GM18861 (cell line): ENCODE measurements around the gene TWIST1.

ENCODE experiments used
- ATAC-seq: cut with Tn5 transposase; IDR thresholded peaks from one replicate; pipeline ENCODE4 v1.9.1; 2021; ENCODE audit not compliant: unreplicated experiment

TWIST1 gene

DNA sequence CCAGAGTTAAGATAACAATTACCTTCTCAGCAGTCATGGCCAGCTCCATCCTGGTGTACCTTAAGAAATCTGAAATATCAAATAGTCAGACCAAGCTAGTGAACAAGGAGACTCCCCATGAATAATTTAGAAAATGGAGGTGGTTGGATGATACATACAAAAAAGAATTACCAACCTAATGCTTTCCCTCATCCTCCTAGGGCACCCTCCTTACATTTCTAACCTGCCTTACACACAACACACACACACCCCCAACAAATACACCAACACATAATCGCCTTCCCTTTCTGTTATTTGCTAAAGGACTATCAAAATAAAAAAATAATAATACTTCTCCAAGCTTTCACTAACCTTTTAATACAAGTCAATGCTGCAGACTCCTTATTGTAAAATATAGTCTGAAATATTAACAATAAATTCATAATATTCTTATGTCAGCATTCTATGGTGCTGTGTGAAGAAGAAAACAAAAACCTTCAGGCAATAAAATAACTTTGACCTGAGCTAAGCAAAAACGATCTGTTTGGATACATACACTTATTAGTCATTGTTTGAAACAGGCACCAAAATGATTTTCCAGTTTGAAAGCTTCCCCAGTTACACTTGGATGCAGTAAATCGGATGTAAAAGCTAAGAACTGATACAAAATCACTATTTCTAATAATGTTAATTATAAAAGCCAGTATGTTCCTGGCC is 3.4 kb downstream of the TWIST1 start:
- no peak for ATAC-seq

DNA sequence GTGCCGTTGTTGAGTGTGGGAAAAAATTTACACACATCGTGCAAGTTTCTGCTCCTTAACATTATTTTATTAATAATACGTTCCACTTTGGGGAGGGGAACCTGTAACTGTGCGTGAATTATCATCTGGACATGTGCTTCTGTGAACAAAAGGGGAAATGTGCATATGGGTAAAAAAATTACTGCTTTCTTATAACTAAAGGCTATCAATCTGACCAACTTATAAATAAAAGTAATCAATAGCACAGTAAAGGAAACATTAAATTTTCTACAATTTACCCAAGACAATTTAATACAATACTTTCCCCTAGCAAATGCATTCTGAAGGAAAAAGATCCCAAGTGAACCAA is 4.5 kb downstream of the TWIST1 start:
- ATAC-seq: no peak

DNA sequence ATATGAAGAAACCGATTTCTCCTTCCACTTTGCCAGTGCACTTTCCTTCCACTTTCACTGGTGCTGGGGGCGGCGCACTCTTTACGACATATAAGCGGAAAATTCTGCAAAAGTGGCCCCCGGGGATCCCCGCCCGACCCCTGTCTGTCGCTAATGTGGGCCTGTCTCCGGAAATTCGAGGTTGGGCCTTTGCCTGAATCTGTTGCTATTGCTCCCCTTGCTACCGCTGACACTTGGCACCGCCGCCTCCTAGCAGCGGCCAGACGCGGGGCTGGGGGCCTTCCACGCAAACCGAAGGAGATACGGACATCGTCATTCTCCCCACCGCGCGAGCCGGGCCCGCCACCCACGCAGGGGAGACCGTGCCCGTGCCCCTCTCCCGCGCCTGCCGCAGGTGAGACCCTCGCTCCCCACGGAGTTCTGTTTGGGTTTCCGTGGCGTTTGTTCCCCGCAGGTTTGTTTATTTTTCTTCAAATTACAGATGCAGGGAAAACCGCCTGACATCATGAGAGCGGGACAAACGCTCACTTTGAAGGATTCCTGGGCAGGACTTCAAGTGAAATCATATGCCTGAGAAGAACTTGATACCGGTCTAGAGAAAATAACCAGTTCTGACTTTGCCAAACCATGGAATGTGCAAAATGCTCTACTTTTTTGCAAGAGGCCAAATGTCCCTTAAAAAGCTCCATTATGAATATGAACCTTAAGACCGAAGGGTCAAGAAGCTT is 5.0 kb downstream of the TWIST1 start:
- ATAC-seq: no peak

DNA sequence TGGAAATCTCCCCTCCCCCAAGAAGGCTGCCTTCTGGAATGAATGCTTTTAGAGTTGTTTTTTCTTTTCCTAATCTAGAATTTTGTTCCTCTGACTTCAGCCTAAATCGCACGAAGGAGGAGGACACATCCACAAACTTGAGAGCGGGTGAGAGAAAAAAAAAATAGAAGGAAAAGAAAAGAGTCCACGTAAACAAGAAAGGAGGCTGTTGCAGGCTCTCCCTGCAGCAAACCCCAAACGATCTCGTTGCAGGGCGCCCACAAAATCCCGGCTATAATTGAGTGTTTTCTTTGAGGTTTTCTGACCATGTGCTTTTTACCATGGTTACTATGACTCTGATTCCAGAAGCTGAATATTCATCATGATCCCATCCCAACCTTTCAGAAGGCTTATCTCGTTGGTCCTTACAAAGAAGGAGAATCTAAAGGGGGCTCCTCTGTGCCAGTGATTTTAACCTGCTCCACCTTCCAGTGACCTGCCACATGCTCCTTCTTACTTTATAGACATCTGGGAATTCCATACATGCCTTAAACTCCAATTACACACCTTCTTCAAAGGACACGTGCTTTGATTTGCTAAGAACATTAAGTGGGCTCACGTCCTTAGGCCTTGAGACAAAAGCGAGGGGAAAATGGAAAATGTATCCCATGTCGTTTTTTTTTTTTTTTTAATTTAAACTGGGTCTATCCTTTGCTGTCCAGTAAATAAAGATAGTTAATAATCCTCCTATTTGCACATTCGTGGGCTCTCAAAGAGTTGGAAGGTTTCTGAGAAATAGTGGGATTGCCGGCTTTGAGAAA is 5.8 kb downstream of the TWIST1 start:
- no peak for ATAC-seq

DNA sequence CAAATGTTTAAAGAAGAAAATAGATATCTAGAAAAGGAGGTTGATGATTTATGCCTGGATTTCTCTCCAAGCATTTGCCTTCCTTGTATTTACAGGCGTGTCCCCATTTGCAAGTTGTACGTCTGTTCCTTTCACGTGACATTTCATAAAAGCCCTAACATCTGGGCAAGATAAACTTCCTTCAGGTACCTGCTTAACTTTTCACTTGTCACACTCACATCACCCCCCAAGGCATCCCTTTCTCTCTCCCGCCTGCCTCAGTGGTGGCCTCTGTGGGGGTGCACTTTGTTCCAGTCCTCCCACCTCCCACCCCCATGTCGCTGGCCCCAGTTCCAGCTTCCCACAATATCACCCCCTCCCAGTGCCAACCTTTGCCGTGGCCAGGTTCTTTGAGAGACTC is 6.7 kb downstream of the TWIST1 start:
- ATAC-seq: no peak

DNA sequence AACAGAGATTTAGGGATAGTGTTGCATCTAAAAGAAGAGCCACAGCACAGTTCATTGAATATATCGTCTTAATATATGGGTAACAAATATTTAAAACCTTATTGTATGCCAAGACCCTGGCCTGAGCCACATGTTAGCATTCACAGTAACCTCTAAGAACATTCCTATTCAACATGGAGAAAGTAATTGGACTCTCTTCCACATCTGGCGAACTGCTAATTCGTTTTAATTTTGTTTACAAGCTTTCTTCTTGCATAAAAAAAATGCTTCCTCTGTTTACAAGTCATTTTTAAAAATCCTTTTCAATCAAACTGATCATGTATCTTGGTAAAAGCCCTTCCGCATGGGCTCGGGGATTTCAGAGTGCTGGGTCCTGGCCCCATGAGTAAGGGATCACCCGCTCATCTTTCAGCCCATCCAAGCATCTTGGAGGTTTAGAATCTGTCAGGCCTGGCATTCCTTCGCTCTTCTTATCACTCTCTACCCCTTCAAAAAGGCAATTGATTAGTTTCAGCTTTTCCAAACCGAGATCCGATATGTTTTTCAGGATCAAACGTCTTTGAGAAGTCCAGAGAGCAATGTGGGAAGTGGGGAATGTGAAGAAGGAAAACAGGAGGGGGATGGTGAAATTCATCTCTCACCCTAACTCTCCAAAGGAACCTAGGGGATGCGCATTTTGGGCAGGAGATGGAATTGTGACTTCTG is 7.3 kb downstream of the TWIST1 start:
- ATAC-seq: no peak

DNA sequence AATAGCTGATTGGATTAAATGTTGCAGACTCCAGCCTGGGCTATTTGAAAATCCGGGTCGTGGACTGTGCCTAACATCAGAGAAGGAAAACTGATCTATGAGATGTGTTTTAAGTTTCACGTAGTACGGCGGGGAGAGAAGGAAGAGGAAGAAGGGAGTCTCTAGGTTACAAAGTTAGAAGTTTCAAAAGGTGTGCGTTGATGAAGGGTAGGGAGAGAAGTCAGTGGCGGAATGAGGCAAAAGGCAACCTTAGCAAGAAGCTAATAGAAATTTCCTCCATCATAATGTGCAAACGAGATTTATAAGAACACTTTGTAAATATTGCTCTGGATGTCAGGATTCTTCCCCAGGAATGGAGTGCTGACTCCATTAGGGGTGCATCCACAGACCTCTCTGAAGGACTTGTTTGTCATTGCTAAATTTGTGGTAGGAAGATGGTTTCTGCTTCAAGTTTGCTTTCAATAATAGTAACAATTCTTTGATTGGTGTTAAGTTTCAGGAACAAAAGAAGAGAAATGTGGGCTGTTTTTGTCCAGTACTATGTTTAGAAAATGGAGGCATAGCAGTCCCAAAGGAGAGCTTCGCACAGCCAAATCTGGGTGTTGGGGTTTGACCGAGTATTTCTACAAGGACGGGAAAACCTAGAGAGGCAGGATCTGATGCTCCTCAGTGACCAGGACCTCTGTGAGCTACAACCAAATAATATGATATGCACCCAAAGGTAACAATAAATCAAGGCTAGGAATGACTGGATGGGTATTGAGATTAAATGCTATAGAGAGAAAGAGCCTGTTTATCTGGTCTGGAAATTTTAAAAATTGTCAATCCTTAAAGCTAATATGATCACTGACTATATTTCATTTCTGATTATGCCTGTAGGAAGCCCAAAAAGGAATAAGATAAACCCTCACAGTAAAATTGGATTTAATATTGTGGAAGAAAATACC is 8.2 kb downstream of the TWIST1 start:
- no peak for ATAC-seq

DNA sequence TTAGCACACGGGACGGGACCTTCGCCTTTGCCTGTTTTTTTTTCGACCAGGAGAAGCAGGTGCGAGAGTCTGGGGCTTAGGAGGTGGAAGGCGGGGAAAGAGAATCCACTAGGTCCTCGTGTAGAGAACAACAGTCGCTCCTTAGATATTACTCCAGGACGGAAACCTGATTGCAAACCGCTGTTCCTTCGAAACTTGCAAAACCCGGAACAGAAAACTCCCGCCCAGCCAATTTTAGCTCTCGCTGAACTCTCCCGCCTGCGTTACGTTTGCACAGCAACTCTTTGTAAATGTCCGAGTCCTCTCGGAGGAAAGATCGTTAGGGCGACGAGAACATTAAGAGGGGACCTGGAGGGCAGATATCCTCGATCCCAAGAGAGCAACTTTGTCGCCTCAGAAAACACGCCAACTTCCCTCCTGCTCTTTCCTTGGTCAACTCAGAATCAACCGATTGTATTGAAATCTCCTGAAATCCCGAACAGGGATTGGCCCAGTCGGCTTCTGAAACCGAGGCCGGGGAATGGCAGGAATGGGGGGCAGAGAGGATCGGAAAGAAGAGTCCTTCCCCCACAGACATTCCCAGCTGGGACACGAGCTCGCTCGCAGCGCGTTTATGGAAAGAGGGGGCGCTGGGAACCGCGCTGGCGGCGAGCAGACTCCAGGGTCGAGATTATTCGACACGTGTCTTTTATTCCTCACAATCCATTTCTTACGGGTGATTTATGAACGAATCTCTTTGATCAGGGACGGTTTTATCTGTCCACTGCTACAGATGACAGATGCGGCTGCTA is 9.9 kb downstream of the TWIST1 start:
- no peak for ATAC-seq

DNA sequence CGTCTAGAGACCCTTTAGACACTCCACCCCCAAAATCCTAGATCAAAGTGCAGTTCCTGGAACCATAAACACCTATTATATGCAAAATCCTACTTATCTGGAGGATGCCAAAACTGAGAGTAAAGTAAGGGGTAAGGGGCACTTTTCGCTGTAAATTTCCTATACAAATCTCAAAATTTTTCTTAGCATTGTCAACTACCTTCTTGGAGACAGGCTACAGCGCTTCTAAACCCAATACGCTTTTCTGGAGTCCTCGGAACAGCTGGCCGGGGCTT is 10.4 kb downstream of the TWIST1 start:
- ATAC-seq: no peak

DNA sequence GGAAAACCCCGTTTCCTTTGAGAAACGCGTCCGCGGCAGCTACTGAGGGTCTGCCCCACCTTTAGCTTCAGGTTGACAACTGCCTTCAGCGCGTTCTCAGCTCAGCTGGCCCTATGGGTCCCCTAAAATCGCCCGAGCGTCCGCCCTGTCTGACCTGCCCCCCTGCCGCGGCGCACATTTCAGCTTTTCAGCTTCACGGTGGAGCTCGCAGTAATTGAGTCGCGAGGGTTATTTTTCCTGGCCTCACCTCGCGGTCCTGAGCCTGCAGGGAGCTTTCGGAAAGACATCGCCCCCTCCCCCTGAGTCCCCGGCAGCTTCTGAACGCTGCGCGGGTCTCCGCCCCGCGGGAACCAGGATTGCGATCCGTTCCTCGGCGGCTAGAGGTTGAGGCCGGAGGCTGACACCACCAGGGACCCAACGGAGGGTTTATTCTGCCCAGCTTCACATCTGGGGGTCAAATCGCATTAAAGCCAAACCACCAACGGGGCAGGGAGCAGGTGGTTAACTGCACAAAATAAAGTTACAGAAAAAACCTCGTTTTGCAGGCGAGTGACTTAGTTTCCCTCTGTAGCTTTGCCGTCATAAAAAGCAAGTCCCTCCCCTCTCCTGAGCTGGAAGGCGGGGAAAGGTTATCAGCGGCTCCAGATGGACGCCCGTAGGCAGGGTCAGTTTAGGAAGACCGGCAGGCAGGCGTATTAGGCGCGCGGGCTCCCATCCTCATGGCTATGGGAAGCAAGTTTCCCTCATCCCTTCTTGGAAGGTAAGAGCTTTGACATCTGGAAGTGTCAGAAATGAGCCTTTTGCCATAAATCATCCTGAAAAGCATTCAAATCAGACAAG is 11.0 kb downstream of the TWIST1 start:
- no peak for ATAC-seq

DNA sequence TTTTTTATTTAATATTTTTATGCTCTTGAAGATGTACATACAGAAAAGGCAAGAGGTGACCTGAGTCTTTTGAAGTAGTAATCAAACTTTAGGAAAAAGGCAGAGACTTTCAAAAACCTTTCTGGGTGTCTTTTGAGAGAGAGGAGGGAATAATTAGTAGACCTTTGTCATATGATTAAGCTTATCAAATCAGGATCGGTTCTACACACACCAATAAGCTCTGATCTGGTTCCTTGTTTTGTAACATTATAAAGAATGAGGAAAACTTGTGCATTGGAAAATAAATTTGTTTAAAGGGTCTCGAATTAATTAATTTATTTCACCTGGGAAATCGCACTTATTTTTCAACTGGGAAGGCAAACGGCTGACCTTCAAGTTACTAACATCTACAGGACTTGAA is 11.9 kb downstream of the TWIST1 start:
- ATAC-seq: no peak

DNA sequence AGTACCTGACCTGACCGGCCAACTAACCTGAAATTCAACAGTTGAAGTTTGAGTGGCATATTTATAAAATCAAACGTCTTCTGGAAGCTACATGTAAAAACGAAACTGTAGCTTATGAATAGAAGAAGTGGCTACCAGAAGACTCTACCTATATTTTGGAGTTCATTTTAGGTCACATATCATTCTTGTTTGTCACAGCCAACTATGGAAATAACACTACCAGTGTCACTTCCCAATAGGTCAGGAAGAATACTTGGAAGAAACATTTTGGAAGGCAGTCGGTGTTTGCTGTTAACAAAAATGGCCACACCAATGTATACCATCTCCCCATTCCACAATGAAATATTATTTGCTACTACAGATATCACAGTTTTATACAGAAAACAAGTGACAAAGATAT is 12.6 kb downstream of the TWIST1 start:
- no peak for ATAC-seq

DNA sequence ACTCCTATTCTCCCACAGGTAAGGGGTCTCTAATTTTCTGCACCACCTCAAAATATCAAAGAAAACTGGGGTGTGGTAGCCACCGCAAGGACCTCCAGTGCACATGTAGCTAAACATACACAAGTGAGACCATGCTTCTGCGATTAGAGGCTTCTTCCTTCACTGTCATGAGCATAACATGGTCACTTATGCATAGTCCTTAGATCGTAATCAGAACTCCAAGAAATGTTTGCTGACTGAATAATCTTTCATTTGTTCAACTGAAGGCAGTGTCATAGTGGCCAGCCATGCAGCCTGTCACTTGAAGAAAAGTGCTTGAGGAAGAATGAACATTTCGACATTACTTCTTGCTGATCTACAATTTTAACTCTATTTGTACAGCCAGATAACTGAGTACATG is 14.6 kb downstream of the TWIST1 start:
- ATAC-seq: no peak

DNA sequence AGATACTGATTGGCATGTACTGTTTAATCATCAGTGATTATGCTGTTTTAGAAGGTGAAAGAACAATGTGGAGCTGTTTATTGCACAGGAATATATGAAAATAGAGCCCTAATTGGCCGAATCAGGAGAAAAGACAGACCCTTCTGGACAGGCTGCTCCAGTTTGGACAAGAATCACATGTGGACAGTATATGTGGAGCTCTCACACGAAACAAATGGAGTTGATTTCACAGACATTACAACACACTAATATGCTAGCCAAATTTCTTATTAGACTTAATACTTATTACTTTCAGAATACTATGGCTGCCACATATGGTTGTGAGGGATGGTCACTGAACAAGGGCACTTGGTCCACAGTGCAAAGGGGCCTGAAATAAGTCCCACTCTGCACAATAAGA is 15.5 kb downstream of the TWIST1 start:
- ATAC-seq: no peak

DNA sequence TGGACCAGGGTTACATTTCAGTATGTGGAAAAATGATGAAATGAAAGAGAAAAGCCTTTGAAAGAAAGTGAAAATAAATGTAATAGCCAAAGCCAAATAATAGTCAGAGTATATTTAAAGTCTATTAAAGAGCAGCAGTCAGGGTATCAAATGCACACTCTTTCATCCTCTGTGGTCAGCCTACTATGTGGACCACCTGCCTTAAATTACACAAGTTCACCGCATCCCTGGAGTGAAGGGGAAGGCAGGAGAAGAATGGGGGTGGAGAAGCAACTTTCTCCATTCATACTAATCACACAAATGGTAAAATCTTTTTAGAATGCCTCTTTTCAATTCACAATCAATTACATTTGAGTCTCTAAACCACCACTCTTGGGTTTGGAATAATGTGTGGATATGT is 16.0 kb downstream of the TWIST1 start:
- no peak for ATAC-seq

DNA sequence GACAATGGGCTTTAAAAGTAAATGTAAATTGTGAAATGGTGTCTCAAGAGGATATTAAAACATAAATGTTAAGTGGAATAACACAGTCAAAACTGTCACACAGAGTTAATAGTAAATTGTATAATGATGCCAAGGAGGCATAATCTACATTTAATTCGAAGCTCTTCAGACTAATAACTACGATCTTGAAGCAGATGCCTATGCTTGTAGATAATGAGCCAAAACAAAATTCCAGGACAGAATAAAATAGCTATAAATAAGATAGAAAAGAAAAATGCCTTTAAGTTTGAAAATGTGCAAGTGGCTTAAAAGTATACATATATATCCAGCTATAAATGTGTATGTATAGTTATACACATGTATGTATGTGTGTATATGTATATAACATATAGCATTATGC is 17.5 kb downstream of the TWIST1 start:
- ATAC-seq: no peak

DNA sequence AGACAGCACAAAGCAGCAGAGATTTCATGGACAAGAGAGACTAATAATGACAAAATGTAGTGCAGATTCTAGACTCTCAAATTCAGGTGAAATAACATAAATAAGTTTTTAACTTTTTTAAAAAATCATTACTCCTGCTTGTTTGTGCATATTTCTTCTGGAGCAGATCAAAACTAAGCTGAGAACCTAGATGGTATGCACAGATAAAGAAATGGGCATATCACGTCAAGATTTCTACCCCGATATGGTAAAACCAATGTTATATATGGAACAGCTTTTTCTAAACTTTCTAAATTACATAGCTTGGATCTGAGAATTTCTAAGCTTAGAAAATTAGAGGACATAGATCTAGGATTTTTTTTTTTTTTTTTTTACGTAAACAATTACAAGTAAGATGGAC is 18.2 kb downstream of the TWIST1 start:
- no peak for ATAC-seq

DNA sequence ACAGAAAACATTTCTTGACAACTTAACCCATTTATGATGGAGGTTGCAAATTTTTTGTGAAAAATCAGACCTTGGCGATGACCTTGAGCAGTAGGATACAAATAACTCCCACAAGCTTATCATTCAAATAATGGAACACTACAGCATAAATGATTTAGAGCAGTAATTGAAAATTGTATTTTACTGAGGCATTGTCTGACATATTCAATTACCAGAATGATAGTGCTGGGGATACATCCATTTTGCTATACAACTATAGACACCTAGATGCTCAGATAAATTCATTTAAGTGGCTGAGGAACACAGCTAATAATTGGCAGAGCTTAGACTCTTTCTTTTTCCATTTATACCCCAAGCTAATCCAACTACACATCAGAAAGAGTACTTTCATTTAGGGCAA is 18.9 kb downstream of the TWIST1 start:
- ATAC-seq: no peak
